Cardiac fibroblast (primary cell): ENCODE results near the gene TMEM52B.
"Not testable (repeated sequence)": the region's sequence is repeated elsewhere in the genome, so short reads cannot be mapped to it uniquely, and the experiment has no call there.

ENCODE experiments used
- DNase-seq, 2 donors: peaks; one replicate each; pipeline versions ENCODE4 v3.0.0 to v3.0.0-alpha.2; 2010; ENCODE audit warnings: low read depth in 2 of 2
- H3K4me3 ChIP-seq, 2 donors: replicated peaks in 1 of 2; 1 replicate in 1 of 2; 2 replicates in 1 of 2; pipeline ENCODE4 v1.5.1; 2011; ENCODE audit warnings: low read depth in 2 of 2, low read length in 2 of 2, mild to moderate bottlenecking in 2 of 2, moderate library complexity in 1 of 2
- CTCF ChIP-seq: IDR thresholded peaks from one replicate; pipeline ENCODE4 v1.5.1; 2011; ENCODE audit warnings: low read depth, mild to moderate bottlenecking, low read length, inconsistent platforms

TMEM52B gene

GRCh38 chr12:10194160-10194670 is 15.4 kb downstream of the TMEM52B start:
- peak in 1 of 2 donors; percentile 59 for DNase-seq
- no peak overlapping the region for H3K4me3 ChIP-seq
- no peak for TF ChIP-seq CTCF

- no peak for DNase-seq
- no peak overlapping the region for H3K4me3 ChIP-seq
- no peak for TF ChIP-seq CTCF
Observed at GRCh38 chr12:10196210-10196609, 17.4 kb downstream of the TMEM52B start.

- TF ChIP-seq CTCF, result no peak
Observed at GRCh38 chr12:10197879-10198278, 19.0 kb downstream of the TMEM52B start.

DNA sequence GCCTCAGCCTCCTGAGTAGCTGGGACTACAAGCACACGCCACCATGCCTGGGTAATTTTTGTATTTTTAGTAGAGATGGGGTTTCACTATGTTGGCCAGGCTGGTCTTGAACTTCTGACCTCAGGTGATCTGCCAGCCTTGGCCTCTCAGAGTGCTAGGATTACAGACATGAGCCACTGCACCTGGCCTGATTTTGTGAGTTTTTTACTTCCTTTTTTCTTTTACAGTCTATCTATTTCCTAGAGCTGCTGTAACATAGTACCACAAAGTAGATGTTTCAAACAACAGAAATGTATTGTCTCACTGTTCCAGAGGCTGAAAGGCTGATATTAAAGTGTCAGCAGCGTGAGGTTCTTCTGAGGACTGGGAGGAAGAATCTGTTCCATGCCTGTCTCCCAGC is 25.7 kb downstream of the TMEM52B start:
- not testable (repeated sequence) for DNase-seq, H3K4me3 ChIP-seq

More at GRCh38 chr12:10197879-10198278, 19.0 kb downstream of the TMEM52B start:
- no peak for DNase-seq
- no peak overlapping the region for H3K4me3 ChIP-seq

- peak in 1 of 2 donors; percentile 82 for DNase-seq
- TF ChIP-seq CTCF, result no peak
- no peak overlapping the region for H3K4me3 ChIP-seq
Observed at GRCh38 chr12:10205220-10205807, 26.5 kb downstream of the TMEM52B start.

DNA sequence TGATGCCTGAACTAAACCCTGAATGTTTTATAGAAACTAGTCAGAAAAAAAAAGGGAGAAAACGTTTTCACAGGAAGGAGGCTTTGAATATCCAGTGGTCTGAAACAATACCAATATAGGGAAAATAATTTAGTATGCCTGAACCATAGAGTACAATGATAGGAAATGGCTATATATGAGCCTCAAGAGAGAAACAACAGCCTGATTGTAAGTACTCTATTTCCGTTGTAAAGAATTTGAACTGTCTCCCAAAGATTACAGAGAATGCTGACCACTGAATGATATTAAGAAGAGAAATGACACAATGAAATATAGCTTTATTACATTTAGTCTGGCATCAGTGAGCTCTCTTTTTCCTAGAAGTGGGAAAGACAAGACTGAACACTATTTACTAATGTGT is 28.3 kb downstream of the TMEM52B start:
- DNase-seq, result no peak
- no peak for TF ChIP-seq CTCF

DNA sequence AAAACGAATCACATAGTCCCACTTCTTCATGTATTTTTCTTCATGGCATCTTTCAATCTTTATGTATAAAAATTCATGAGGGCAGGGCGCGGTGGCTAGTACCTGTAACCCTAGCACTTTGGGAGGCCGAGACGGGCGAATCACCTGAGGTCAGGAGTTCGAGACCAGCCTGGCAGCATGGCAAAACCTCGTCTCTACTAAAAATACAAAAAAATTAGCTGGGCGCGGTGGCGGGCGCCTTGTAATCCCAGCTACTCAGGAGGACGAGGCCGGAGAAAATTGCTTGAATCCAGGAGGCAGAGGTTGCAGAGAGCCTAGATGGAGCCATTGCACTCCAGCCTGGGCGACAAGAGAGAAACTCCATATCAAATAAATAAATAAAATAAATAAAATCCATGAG is 31.4 kb downstream of the TMEM52B start:
- no peak for DNase-seq
- TF ChIP-seq CTCF, result no peak
- H3K4me3 ChIP-seq, result no peak overlapping the region

More for the DNA sequence above, 28.3 kb downstream of the TMEM52B start:
- no peak overlapping the region for H3K4me3 ChIP-seq
